ENCODE results near the gene SORCS2. TPM values are rescaled to one million over a fixed set of nuclear protein-coding genes. Genes with fewer than 3 reads are reported as not detected.

Gene SORCS2
- total RNA-seq, 1 donor from 2014 or later = 5.2 TPM

DNA sequence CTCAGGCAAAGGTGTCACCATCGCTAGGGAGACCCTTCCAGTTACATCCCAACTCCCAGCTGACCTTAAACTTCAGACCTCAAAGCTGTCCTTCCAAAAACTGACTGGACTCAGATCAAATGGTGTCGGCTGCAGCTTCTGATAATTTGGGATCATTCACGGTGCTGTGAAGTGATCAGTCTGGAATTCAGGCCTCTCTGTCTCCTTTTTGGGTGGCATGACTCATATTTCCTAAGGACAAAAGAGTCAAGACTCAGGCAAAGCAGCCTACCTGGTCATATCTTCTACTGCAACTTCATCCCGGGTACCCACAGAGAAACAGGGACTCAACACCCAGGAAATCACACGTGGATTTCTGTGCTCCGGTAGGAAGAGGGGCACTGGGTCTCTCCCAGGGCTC lies 87.6 kb downstream of the SORCS2 start:
- H3K9ac ChIP-seq = no peak overlapping the region
- no peak for DNase-seq (ENCODE audit: low spot score)
- Mint-ChIP-seq H3K9me3 (no peaks in the 10 kb centered on the region), H3K27ac (no peak overlapping the region), H3K27me3 (ENCODE audit: insufficient read depth, low read depth) (peaks cover 3% of the 10 kb centered on the region), H3K4me3 (no peak overlapping the region), H3K4me1 (peaks cover 65% of the 10 kb centered on the region), H3K36me3 (peaks cover under 1% of the 10 kb centered on the region)
- H3K36me3 ChIP-seq = no peaks in the 10 kb centered on the region
- no peaks in the 10 kb centered on the region for H3K9me3 ChIP-seq (ENCODE audit: low read depth)
- H3K27ac ChIP-seq = no peak overlapping the region
- no peak for TF ChIP-seq EZH2phosphoT487 (IDR thresholded peaks at IDR 0.05)
- TF ChIP-seq, protein P1, sequence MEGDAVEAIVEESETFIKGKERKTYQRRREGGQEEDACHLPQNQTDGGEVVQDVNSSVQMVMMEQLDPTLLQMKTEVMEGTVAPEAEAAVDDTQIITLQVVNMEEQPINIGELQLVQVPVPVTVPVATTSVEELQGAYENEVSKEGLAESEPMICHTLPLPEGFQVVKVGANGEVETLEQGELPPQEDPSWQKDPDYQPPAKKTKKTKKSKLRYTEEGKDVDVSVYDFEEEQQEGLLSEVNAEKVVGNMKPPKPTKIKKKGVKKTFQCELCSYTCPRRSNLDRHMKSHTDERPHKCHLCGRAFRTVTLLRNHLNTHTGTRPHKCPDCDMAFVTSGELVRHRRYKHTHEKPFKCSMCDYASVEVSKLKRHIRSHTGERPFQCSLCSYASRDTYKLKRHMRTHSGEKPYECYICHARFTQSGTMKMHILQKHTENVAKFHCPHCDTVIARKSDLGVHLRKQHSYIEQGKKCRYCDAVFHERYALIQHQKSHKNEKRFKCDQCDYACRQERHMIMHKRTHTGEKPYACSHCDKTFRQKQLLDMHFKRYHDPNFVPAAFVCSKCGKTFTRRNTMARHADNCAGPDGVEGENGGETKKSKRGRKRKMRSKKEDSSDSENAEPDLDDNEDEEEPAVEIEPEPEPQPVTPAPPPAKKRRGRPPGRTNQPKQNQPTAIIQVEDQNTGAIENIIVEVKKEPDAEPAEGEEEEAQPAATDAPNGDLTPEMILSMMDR (IDR thresholded peaks at IDR 0.05) = no peak
- TF ChIP-seq EZH2 (IDR thresholded peaks at IDR 0.05) = no peak
- no peak overlapping the region for H3K4me3 ChIP-seq
- H3K4me1 ChIP-seq = peaks cover 19% of the 10 kb centered on the region
- no peak overlapping the region for H3K4me2 ChIP-seq
- H3F3A ChIP-seq (ENCODE audit: low read depth) = no peaks in the 10 kb centered on the region
- H2AFZ ChIP-seq (replicated peaks) = no peak overlapping the region
- H4K20me1 ChIP-seq (ENCODE audit: low read depth) = peaks cover 26% of the 10 kb centered on the region
- no peaks in the 10 kb centered on the region for H3K79me2 ChIP-seq (ENCODE audit: low read depth)
- no peaks in the 10 kb centered on the region for H3K27me3 ChIP-seq

DNA sequence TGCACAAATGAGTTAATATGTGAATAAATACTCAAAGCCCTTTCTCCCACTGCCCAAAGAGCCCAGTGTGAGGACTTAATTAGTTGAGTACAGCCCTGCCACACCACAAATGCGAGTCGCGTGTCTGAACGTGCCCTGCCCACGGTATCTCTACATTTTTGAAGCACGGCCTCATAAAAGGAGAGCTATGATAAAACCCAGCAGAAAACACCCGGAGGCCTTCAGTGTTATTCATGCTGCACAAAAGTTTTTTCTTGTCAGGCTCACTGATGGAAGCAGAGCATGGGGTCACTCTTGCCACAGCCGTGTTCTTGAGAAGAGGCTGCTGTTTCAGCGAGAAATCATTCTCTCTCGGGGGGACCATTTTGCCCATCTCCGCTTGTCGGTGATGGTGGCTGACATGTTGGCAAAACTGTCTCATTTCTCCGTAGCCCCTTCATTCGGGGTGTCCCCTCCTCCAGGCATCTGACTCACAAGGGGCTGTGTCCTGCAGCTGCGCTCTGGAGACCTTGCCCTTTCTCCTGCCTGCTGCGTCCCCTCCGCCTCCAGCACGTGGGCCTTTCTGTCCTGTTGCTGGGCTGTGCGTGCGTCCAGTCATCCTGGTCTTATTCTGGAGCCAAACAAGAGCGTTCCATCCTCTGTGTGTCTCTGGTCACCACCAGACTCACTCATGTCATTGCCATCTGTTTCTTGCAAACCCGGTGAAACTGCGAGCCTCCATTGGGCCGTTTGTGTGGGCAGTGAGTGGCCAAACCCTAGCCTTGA lies 88.8 kb downstream of the SORCS2 start:
- H3K4me1 ChIP-seq = peaks cover 19% of the 10 kb centered on the region
- Mint-ChIP-seq H3K9me3 (no peaks in the 10 kb centered on the region), H3K4me3 (no peak overlapping the region), H3K4me1 (peaks cover 60% of the 10 kb centered on the region), H3K27me3 (ENCODE audit: insufficient read depth, low read depth) (peaks cover 3% of the 10 kb centered on the region), H3K27ac (no peak overlapping the region), H3K36me3 (no peaks in the 10 kb centered on the region)
- H4K20me1 ChIP-seq (ENCODE audit: low read depth) = peaks cover 26% of the 10 kb centered on the region
- no peak for TF ChIP-seq EZH2 (IDR thresholded peaks at IDR 0.05)
- TF ChIP-seq, protein P1 (IDR thresholded peaks at IDR 0.05) = no peak
- no peak for TF ChIP-seq EZH2phosphoT487 (IDR thresholded peaks at IDR 0.05)
- no peak for DNase-seq (ENCODE audit: low spot score)
- H3K27ac ChIP-seq = no peak overlapping the region
- H3K9ac ChIP-seq = no peak overlapping the region
- no peaks in the 10 kb centered on the region for H3K36me3 ChIP-seq
- H3K79me2 ChIP-seq (ENCODE audit: low read depth) = no peaks in the 10 kb centered on the region
- no peaks in the 10 kb centered on the region for H3K27me3 ChIP-seq
- H3K4me2 ChIP-seq = no peak overlapping the region
- no peak overlapping the region for H3K4me3 ChIP-seq
- no peaks in the 10 kb centered on the region for H3F3A ChIP-seq (ENCODE audit: low read depth)
- H3K9me3 ChIP-seq (ENCODE audit: low read depth) = no peaks in the 10 kb centered on the region
- H2AFZ ChIP-seq (replicated peaks) = no peak overlapping the region

DNA sequence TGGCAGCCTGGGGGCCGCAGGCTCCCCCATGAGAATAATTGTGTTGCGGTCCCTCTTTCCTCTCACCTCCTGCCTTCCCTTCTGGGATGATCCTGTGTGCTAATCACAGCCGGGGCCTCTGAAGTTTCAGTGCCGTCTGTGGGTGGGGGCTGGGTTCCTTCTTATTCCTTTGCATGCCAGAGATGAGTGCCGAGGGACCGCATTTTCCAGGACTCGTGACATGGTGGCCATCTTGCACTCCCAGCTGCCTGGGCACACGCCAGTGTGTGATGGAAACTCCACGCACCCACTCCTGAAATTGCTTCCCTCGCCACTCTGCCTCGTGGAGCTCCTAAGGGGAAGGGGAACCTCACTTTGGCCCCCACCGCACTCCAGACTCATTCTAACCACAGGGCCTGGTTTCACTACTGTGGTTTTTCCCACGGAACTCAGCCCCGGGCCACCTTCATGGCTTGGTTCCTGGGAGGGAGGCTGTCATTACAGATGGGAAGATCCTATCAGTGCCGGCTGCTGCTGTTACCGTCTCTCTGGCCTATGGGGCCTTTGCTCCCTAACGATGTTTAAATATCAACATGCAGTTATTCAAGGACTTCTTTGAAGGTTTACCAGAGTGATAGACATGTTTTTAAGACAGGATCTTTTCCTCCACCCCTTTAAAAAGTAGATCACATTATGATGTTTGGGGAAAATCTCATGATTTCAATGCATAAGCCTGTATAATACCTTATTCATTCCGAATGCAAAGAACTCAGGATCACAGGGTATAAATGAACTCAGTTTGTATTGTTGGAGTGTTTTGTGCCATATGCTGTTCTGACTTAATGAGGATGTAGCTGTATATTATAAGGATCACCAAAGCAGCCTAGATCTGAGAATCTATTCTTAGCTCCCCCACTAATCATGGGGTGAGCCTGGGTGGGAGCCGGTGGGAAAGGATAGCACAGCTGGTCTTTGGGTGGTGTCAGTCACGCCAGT lies 89.6 kb downstream of the SORCS2 start:
- H3K27me3 Mint-ChIP-seq (ENCODE audit: insufficient read depth, low read depth) = peaks cover 3% of the 10 kb centered on the region
- no peaks in the 10 kb centered on the region for H3K9me3 Mint-ChIP-seq
- H3K27ac Mint-ChIP-seq = peak overlapping the region; percentile 90
- Histone ChIP-seq H3K9ac (no peak overlapping the region), H3K4me2 (no peak overlapping the region), H3K4me1 (peaks cover 18% of the 10 kb centered on the region), H3K9me3 (ENCODE audit: low read depth) (no peaks in the 10 kb centered on the region), H3K36me3 (no peaks in the 10 kb centered on the region), H3K79me2 (ENCODE audit: low read depth) (no peaks in the 10 kb centered on the region), H4K20me1 (ENCODE audit: low read depth) (peaks cover 20% of the 10 kb centered on the region), H3K27ac (no peak overlapping the region), H2AFZ (replicated peaks) (no peak overlapping the region), H3K4me3 (no peak overlapping the region), H3K27me3 (no peaks in the 10 kb centered on the region), H3F3A (ENCODE audit: low read depth) (no peaks in the 10 kb centered on the region)
- no peak overlapping the region for H3K4me3 Mint-ChIP-seq
- no peaks in the 10 kb centered on the region for H3K36me3 Mint-ChIP-seq
- peaks cover 54% of the 10 kb centered on the region for H3K4me1 Mint-ChIP-seq
- DNase-seq (ENCODE audit: low spot score) = no peak
- TF ChIP-seq, protein P1 (IDR thresholded peaks at IDR 0.05) = no peak
- no peak for TF ChIP-seq EZH2 (IDR thresholded peaks at IDR 0.05)
- TF ChIP-seq EZH2phosphoT487 (IDR thresholded peaks at IDR 0.05) = no peak

All from neural progenitor cell (in vitro differentiated cells).